Brain microvascular endothelial cell (primary cell): ENCODE measurements around the gene SASH3.

ENCODE experiments used
- DNase-seq: peaks from one replicate; pipeline ENCODE4 v3.0.0-alpha.2; 2020
- H3K27ac ChIP-seq: fragments of 250-450 bp; sonication (Bioruptor Pico); 2 replicates; pipeline ENCODE4 v1.5.1; 2020; ENCODE audit warnings: mild to moderate bottlenecking, moderate library complexity
- H3K27me3 ChIP-seq: fragments of 250-450 bp; sonication (Bioruptor Pico); replicated peaks from 2 replicates; pipeline ENCODE4 v1.5.1; 2020; ENCODE audit warnings: mild to moderate bottlenecking
- H3K36me3 ChIP-seq: fragments of 250-450 bp; sonication (Bioruptor Pico); replicated peaks from 2 replicates; pipeline ENCODE4 v1.5.1; 2020; ENCODE audit warnings: mild to moderate bottlenecking
- H3K4me3 ChIP-seq: 2 replicates; pipeline ENCODE4 v1.5.1; 2011; ENCODE audit warnings: low read depth, mild to moderate bottlenecking, control low read depth, low read length, moderate library complexity
- in situ Hi-C: cut with HindIII; loops from 2 replicates; pipeline ENCODE4 v1.10.0; 2017; ENCODE audit warnings: low sequenced_read_pairs, low pct_ligation_motif_present
- TF ChIP-seq, protein P1 (sequence below): IDR thresholded peaks from 2 replicates; pipeline ENCODE4 v1.5.1; 2011; ENCODE audit warnings: low read depth, mild to moderate bottlenecking, moderate library complexity, low read length, control low read depth, inconsistent platforms; ENCODE audit errors: missing control alignments

Gene SASH3

DNA sequence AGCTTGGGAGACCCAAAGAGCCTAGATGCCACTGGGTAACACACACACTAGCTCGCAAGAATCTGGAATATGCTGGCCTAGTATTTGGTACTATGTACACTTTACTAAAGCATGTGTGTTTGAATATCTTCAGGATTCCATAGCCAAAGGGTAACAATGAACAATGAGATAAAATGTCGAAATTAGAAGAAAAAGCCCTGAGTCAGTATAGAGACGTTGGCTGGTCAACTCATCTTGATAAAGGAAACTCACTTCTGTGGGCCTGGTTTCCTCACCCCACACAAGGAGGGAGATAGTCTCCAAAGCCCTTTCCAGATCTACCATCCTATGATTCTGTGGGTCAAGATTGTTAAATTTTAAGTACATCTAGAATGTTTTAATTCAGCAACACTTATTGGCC lies 57.1 kb downstream of the SASH3 start:
- DNase-seq: no peak
- H3K4me3 ChIP-seq: no peak overlapping the region
- TF ChIP-seq, protein P1, sequence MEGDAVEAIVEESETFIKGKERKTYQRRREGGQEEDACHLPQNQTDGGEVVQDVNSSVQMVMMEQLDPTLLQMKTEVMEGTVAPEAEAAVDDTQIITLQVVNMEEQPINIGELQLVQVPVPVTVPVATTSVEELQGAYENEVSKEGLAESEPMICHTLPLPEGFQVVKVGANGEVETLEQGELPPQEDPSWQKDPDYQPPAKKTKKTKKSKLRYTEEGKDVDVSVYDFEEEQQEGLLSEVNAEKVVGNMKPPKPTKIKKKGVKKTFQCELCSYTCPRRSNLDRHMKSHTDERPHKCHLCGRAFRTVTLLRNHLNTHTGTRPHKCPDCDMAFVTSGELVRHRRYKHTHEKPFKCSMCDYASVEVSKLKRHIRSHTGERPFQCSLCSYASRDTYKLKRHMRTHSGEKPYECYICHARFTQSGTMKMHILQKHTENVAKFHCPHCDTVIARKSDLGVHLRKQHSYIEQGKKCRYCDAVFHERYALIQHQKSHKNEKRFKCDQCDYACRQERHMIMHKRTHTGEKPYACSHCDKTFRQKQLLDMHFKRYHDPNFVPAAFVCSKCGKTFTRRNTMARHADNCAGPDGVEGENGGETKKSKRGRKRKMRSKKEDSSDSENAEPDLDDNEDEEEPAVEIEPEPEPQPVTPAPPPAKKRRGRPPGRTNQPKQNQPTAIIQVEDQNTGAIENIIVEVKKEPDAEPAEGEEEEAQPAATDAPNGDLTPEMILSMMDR: no peak
- H3K27ac ChIP-seq: no peak overlapping the region
- in situ Hi-C loops: no loop called here
- H3K36me3 ChIP-seq: no peaks in the 10 kb centered on the region
- no peaks in the 10 kb centered on the region for H3K27me3 ChIP-seq

GRCh38 chrX:129840344-129840743 lies 60.6 kb downstream of the SASH3 start:
- DNase-seq: no peak
- Histone ChIP-seq H3K36me3 (no peaks in the 10 kb centered on the region), H3K4me3 (no peak overlapping the region), H3K27me3 (no peaks in the 10 kb centered on the region), H3K27ac (no peak overlapping the region)
- TF ChIP-seq, protein P1: no peak
- in situ Hi-C loops: no loop called here

- Histone ChIP-seq H3K36me3 (no peaks in the 10 kb centered on the region), H3K27me3 (no peaks in the 10 kb centered on the region), H3K27ac (peak overlapping the region; percentile 72), H3K4me3 (peak overlapping the region; percentile 68)
- in situ Hi-C loops: no loop called here
- DNase-seq: no peak
- TF ChIP-seq, protein P1: no peak
Observed at GRCh38 chrX:129842510-129843208, 62.9 kb downstream of the SASH3 start.

DNA sequence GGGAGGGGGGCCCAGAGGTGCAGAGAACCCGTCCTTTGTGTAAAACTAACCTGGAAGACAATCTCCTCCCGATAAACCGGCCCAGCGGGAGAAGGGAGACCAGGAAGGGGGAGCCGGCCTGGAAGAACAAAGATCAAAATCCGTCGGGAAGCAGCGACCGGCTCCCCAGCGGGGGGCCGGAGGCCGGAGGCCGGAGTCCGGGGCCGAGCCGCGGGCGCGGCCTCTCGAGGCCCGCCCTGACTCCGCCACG lies 63.4 kb downstream of the SASH3 start:
- in situ Hi-C loops: no loop called here
- TF ChIP-seq, protein P1: no peak
- Histone ChIP-seq H3K4me3 (peak overlapping the region; percentile 68), H3K27me3 (no peaks in the 10 kb centered on the region), H3K27ac (peak overlapping the region; percentile 72), H3K36me3 (no peaks in the 10 kb centered on the region)
- DNase-seq: no peak

- TF ChIP-seq, protein P1: no peak
- Histone ChIP-seq H3K4me3 (peak within 1 kb of the TSS; percentile 68), H3K36me3 (no peaks in the 10 kb centered on the region), H3K27ac (peak within 1 kb of the TSS; percentile 72), H3K27me3 (no peaks in the 10 kb centered on the region)
- peak; percentile 83 for DNase-seq
- in situ Hi-C loops: no loop called here
Observed at GRCh38 chrX:129843459-129844306, 63.9 kb downstream of the SASH3 start, which contains the start of gene ZDHHC9. Gene ZDHHC9 (minus strand): TSS chrX:129843886. CDS start chrX:129841945, 1,941 bp downstream.
